ENCODE results near the gene BAAT. TPM values are rescaled to one million over a fixed set of nuclear protein-coding genes. Genes with fewer than 3 reads are reported as not detected.

The BAAT gene
- total RNA-seq, 2 experiments from 2014 or later = not detected

GRCh38 chr9:101311758-101312420 is 72.9 kb downstream of the BAAT start:
- Mint-ChIP-seq H3K4me3 (no peak overlapping the region), H3K27ac (no peak overlapping the region), H3K9me3 (ENCODE audit: low read depth) (no peaks in the 10 kb centered on the region), H3K4me1 (no peaks in the 10 kb centered on the region), H3K27me3 (peaks cover 14% of the 10 kb centered on the region), H3K36me3 (no peaks in the 10 kb centered on the region)
- CTCF ChIA-PET = interaction anchor here (0.7 to 2.0 kb wide), 15 partner anchors 10 to 713 kb away, joined by 3 to 26 read pairs (median 4); no protein-coding TSS in a partner anchor
- DNase-seq (no peak), ATAC-seq (peak; percentile 64)

- CTCF ChIA-PET = interaction anchor here (0.9 to 2.0 kb wide), 14 partner anchors 9 to 712 kb away, joined by 3 to 26 read pairs (median 4); no protein-coding TSS in a partner anchor
- Mint-ChIP-seq H3K9me3 (ENCODE audit: low read depth) (no peaks in the 10 kb centered on the region), H3K36me3 (no peaks in the 10 kb centered on the region), H3K27me3 (peaks cover 7% of the 10 kb centered on the region), H3K4me3 (no peak overlapping the region), H3K27ac (no peak overlapping the region), H3K4me1 (no peaks in the 10 kb centered on the region)
- DNase-seq = no peak
- ATAC-seq = no peak
These were observed 73.6 kb downstream of the BAAT start for GRCh38 chr9:101311191-101311590.

Other genes starting within 250 kb of the BAAT start
- 10 to 100 TPM in 1 of 2 experiments, 1 to 10 TPM in 1; 8.3 to 10.5 TPM for gene MRPL50, start 13.6 kb upstream of the BAAT start, total RNA-seq
- 10 to 100 TPM in 1 of 2 experiments, 1 to 10 TPM in 1; 9.2 to 12.6 TPM for gene ZNF189, start 13.8 kb upstream of the BAAT start, total RNA-seq
- gene ALDOB, start 50.8 kb upstream of the BAAT start, total RNA-seq = not detected
- 10 to 100 TPM; 39.0 to 40.6 TPM for gene RNF20, start 148.8 kb upstream of the BAAT start, total RNA-seq
- not detected for gene PPP3R2, start 210.0 kb upstream of the BAAT start, total RNA-seq

Data from activated CD8-positive, alpha-beta memory T cell treated with anti-CD3 and anti-CD28 coated beads, Interleukin-2, amount 10 ng/mL, durations not matched to agents 7 days and 5 days (primary cell).